ENCODE results near the gene ADO.

GRCh38 chr10:62852961-62853702, 48.6 kb downstream of the ADO start:
- TF ChIP-seq CTCF (conservative IDR thresholded peaks at IDR 0.05) (no peak), ZFX (IDR thresholded peaks at IDR 0.05) (no peak)
